Psoas muscle (tissue), 8 donors: ENCODE results near the gene CADM1. TPM values are rescaled to one million over a fixed set of nuclear protein-coding genes. Genes with fewer than 3 reads are reported as not detected.

ENCODE experiments used
- ATAC-seq, 4 donors: fragments of 200-7000 bp; cut with Tn5 transposase; one replicate each; pipeline ENCODE4 v1.9.1; 2020; ENCODE audit warnings: moderate library complexity in 3 of 4, mild to moderate bottlenecking in 2 of 4
- DNase-seq, 2 donors: peaks; one replicate each; pipeline ENCODE4 v3.0.0-alpha.2; 2020
- H3K27ac ChIP-seq: fragments of 200-600 bp; one replicate; pipeline ENCODE4 v1.8.0; 2022
- H3K27me3 ChIP-seq, 3 donors: fragments of 200-600 bp in 1 of 3; one replicate each; pipeline versions ENCODE4 v1.6.1 to v1.8.0; 2013 to 2022; ENCODE audit warnings: low read length in 2 of 3, mild to moderate bottlenecking in 2 of 3, moderate library complexity in 1 of 3; ENCODE audit not compliant: insufficient read depth in 3 of 3
- H3K36me3 ChIP-seq, 2 donors: fragments of 200-600 bp in 1 of 2; one replicate each; pipeline versions ENCODE4 v1.6.1 to v1.8.0; 2013 to 2022; ENCODE audit warnings: low read depth in 1 of 2, mild to moderate bottlenecking in 1 of 2, moderate library complexity in 1 of 2; ENCODE audit not compliant: insufficient read depth in 1 of 2
- H3K4me1 ChIP-seq: fragments of 200-600 bp; one replicate; pipeline ENCODE4 v1.8.0; 2022
- H3K4me3 ChIP-seq: fragments of 200-600 bp; one replicate; pipeline ENCODE4 v1.8.0; 2022; ENCODE audit warnings: mild to moderate bottlenecking
- H3K9me3 ChIP-seq: fragments of 200-600 bp; one replicate; pipeline ENCODE4 v1.8.0; 2022
- WGBS, 3 donors: extraction: QIAGEN DNeasy Blood & Tissue Kit; methylation state at CpG; one replicate each; pipeline versions ENCODE4 v1.1.6 to v1.1.7; 2013; 5-methylcytosine and 5-hydroxymethylcytosine counted together
- intact Hi-C, 2 donors: fragments of 100-400 bp; cut with DNase I; formaldehyde crosslinking; loops; one replicate each; pipeline versions ENCODE4 v1.11.0 to v1.14.2; 2022
- polyA plus RNA-seq, 3 donors: library from polyadenylated mRNA; stranded (reverse); fragments of 200-250 nt; gene quantifications; one replicate each; pipeline ENCODE4 v1.2.3, GENCODE V29; 2013
- total RNA-seq, 4 donors: library from RNA; stranded (reverse); fragmentation: NEBNext Ultra II Directional in 2 of 4; extraction: Animal tissue kit (Norgen Biotek cat#: 25700) in 2 of 4; gene quantifications; one replicate each; pipeline versions ENCODE4 v1.2.1 to v1.2.4, GENCODE V29; 2021 to 2023
- TF ChIP-seq, protein P1 (sequence below): fragments of 200-600 bp; IDR thresholded peaks from one replicate; pipeline ENCODE4 v1.8.0; 2022; ENCODE audit warnings: antibody characterized with exemption
- donor health status: healthy with polysubstance abuse.
- donor health status: DM: no; HTN: no; CAD: no; lungs with moderate emphysema.
- donor health status: Bipolar disorder and iron deficiency.
- donor health status: healthy.
- donor health status: DM: yes; HTN: yes; CAD: no.
- donor health status: DM: no; HTN: no; CAD: no.
- donor health status: DM: no; HTN: no; CAD: no.
- donor health status: DM: yes; HTN: yes; CAD: no.

CADM1 gene
- total and polyA plus RNA-seq, 7 donors = 3.1 to 12.4 (median 9.5) TPM

DNA sequence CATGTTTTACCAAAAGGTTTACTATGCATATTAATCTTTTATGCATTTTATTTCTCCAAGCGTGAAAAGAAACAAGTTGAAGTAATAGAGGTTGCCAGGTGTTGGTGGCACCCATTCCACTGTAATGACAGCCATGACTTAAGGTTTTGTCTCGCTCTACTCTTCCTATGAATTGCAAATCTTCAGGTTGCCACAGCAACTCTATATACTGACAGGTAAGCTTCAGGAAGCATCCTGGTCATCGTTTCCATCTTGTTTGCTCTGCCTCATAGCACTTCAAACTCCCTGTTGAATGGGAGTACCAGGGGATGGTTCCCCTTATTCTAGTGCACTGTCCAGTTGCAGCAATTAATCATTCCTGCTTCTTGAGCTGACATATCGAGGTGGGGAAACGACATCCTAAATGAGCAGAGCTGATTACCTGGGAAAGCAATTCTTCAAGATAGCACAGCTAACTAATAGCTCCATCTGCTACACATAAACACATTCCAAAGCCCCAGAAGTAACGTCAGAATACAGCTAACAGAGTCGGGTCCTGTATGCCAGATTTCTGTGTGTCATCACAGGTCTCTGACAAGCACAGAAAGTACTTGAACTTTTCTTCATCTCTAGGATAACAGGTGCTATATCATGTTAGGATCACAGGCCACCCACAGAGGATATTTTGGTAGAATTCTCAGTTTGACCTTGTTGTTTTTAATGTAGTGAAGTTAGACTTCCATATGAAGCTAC, 80.3 kb downstream of the CADM1 start:
- no peak for ATAC-seq
- intact Hi-C loops = no loop called here
- WGBS, 3 donors = 51 to 60% (median 58%) methylated on average over 7 of the region's 7 CpGs

DNA sequence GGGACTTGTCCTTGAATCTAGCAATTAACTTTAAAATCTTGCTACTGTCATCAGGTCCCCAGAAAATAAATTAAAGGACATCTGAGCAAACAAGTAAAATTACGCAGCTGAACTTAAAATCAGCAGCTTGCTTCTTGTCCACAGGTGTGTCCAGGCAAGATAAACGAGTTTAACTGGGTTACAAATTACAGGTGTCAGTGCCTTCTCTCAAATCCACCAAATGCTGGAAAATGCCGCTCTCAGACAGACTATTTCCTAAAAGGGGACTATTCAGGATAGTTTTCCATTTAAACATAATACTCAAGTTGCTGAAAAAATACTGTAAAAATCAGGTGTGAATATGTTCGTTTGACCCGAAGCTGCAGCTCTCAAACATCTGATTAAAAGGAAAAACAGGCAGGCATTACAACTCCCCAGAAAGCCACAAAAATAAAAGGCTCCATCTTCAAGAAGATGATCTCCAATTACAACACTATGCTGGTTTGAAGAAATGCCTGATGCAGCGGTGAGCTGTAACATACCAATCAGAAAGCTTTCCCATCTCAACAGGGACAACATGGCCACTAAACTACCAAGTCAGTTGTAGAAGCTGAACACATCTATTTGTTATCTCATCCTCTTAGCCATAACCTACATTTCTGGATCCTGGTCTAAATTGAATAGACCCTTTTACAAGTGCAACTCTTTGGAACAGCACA, 82.1 kb downstream of the CADM1 start:
- H3K4me1 ChIP-seq = no peaks in the 10 kb centered on the region
- intact Hi-C loops = no loop called here
- DNase-seq (no peak), ATAC-seq (no peak)
- H3K36me3 ChIP-seq = no peaks in the 10 kb centered on the region
- WGBS, 3 donors = 80 to 89% (median 88%) methylated on average over 6 of the region's 6 CpGs
- H3K27me3 ChIP-seq = no peaks in the 10 kb centered on the region
- no peaks in the 10 kb centered on the region for H3K9me3 ChIP-seq
- TF ChIP-seq, protein P1, sequence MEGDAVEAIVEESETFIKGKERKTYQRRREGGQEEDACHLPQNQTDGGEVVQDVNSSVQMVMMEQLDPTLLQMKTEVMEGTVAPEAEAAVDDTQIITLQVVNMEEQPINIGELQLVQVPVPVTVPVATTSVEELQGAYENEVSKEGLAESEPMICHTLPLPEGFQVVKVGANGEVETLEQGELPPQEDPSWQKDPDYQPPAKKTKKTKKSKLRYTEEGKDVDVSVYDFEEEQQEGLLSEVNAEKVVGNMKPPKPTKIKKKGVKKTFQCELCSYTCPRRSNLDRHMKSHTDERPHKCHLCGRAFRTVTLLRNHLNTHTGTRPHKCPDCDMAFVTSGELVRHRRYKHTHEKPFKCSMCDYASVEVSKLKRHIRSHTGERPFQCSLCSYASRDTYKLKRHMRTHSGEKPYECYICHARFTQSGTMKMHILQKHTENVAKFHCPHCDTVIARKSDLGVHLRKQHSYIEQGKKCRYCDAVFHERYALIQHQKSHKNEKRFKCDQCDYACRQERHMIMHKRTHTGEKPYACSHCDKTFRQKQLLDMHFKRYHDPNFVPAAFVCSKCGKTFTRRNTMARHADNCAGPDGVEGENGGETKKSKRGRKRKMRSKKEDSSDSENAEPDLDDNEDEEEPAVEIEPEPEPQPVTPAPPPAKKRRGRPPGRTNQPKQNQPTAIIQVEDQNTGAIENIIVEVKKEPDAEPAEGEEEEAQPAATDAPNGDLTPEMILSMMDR = no peak
- no peak overlapping the region for H3K4me3 ChIP-seq
- H3K27ac ChIP-seq = no peak overlapping the region

More for the DNA sequence above, 80.3 kb downstream of the CADM1 start:
- Histone ChIP-seq H3K27ac (no peak overlapping the region), H3K27me3 (no peaks in the 10 kb centered on the region), H3K4me3 (no peak overlapping the region), H3K36me3 (no peaks in the 10 kb centered on the region), H3K4me1 (no peaks in the 10 kb centered on the region), H3K9me3 (no peaks in the 10 kb centered on the region)
- TF ChIP-seq, protein P1 = no peak
- DNase-seq = no peak

DNA sequence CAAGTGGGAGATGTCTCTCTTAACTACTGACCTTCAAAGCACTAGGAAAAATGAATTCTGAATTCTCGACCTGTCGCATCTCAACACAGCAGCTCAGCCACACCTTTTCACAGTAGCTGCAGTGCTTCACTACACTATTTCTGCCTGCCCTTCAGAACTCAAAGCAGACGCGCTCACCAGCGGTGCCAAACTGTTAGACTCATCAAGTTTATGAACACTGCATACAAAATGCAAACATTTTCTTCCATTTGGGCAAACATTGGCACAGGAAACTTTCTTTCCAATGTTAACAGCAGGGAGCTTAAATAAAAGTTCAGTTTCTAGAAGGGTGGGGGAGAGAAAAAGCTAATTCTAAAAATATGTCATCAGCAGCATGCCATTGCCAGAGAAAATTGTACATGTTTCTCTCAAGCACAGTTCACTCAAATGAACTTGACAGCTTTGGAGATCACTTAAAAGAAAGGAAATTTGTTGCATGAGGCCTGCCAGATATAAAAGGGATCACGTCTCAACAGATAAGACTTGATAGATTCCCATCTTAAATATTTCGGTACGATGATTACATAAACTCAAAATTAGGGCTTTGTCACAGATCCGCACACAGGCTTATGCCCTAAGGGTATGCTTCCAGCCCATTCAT, 82.7 kb downstream of the CADM1 start:
- H3K9me3 ChIP-seq = no peaks in the 10 kb centered on the region
- TF ChIP-seq, protein P1 = no peak
- intact Hi-C loops = no loop called here
- no peak for DNase-seq
- H3K27ac ChIP-seq = no peak overlapping the region
- H3K4me1 ChIP-seq = no peaks in the 10 kb centered on the region
- no peaks in the 10 kb centered on the region for H3K27me3 ChIP-seq
- WGBS, 3 donors = 88 to 92% (median 91%) methylated on average over 9 of the region's 9 CpGs
- ATAC-seq = no peak
- no peak overlapping the region for H3K4me3 ChIP-seq
- H3K36me3 ChIP-seq = no peaks in the 10 kb centered on the region

DNA sequence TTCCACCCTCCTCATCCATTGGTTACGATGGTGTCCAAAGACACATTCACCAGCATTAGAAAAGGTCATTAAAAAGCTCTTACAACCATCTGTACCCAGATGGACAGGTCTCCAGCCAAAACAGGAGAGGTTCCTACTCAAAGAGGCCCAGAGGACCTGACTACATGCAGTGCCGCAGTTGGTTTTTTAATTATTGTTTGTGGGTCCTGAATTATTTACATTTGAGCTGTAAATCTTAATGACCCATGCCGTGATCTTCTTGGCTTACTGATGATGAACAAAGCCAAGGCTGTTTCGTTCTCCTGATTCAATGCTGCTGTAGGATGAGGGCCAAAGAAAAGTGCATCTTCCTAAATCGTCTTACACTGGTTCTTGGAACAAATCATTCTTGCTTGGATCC, 83.7 kb downstream of the CADM1 start:
- no peak overlapping the region for H3K4me3 ChIP-seq
- H3K27me3 ChIP-seq = no peaks in the 10 kb centered on the region
- no peaks in the 10 kb centered on the region for H3K36me3 ChIP-seq
- H3K9me3 ChIP-seq = no peaks in the 10 kb centered on the region
- TF ChIP-seq, protein P1 = no peak
- 54 to 68% (median 58%) methylated on average over 5 of the region's 5 CpGs for WGBS, 3 donors
- no peaks in the 10 kb centered on the region for H3K4me1 ChIP-seq
- H3K27ac ChIP-seq = no peak overlapping the region
- DNase-seq (no peak), ATAC-seq (no peak)
- intact Hi-C loops = no loop called here
